T1000 (cell line): ENCODE measurements around the gene XRCC1.
"Not testable (repeated sequence)": the region's sequence is repeated elsewhere in the genome, so short reads cannot be mapped to it uniquely, and the experiment has no call there.

ENCODE experiments used
- DNase-seq: peaks from one replicate; lab custom pipeline; 2025; ENCODE audit warnings: mixed read lengths; lab: John Stamatoyannopoulos, UW

XRCC1 gene

GRCh38 chr19:43600326-43600725, 25.0 kb upstream of the XRCC1 start:
- not testable (repeated sequence) for DNase-seq

- DNase-seq = no peak
Measured at GRCh38 chr19:43599635-43600295, 24.4 kb upstream of the XRCC1 start.

GRCh38 chr19:43598445-43599240, 23.3 kb upstream of the XRCC1 start:
- DNase-seq = no peak

GRCh38 chr19:43597876-43598275, 22.5 kb upstream of the XRCC1 start:
- DNase-seq = no peak

- DNase-seq = no peak
Measured at GRCh38 chr19:43596842-43597461, 21.6 kb upstream of the XRCC1 start.

GRCh38 chr19:43595999-43596841, 20.9 kb upstream of the XRCC1 start, which contains the start of the genes IRGQ and ZNF576:
Gene IRGQ (minus strand): TSS chr19:43596134. CDS start chr19:43595338, 796 bp downstream.
Gene ZNF576 (plus strand): TSS chr19:43596595. CDS start chr19:43597109, 514 bp downstream.
- DNase-seq = peak; percentile 98

GRCh38 chr19:43595605-43595998, 20.3 kb upstream of the XRCC1 start:
- DNase-seq = peak; percentile 36

- peak; percentile 9 for DNase-seq
Measured at GRCh38 chr19:43594710-43595604, 19.6 kb upstream of the XRCC1 start.

GRCh38 chr19:43594081-43594697, 18.9 kb upstream of the XRCC1 start:
- DNase-seq = no peak

GRCh38 chr19:43592800-43593350, 17.5 kb upstream of the XRCC1 start:
- no peak for DNase-seq

- no peak for DNase-seq
Measured at GRCh38 chr19:43591904-43592772, 16.8 kb upstream of the XRCC1 start.

GRCh38 chr19:43589678-43590077, 14.4 kb upstream of the XRCC1 start:
- DNase-seq = no peak

GRCh38 chr19:43589277-43589676, 13.9 kb upstream of the XRCC1 start:
- no peak for DNase-seq

GRCh38 chr19:43587029-43587428, 11.7 kb upstream of the XRCC1 start:
- not testable (repeated sequence) for DNase-seq

- DNase-seq = no peak
Measured at GRCh38 chr19:43586346-43586745, 11.0 kb upstream of the XRCC1 start.

- DNase-seq = no peak
Measured at GRCh38 chr19:43584484-43584883, 9.2 kb upstream of the XRCC1 start.

GRCh38 chr19:43582495-43582894, 7.2 kb upstream of the XRCC1 start:
- DNase-seq = no peak

GRCh38 chr19:43581467-43581866, 6.1 kb upstream of the XRCC1 start:
- no peak for DNase-seq

GRCh38 chr19:43578787-43579186, 3.5 kb upstream of the XRCC1 start:
- DNase-seq = no peak
